Esophagus squamous epithelium (tissue), 4 donors: ENCODE results near the gene TTBK2.

Experiments
- CTCF ChIP-seq, 6 experiments: fragments of 450-650 bp in 4 of 6; fragments of 200-600 bp in 2 of 6; sonication (generic) in 2 of 6; IDR thresholded peaks; one replicate each; pipeline ENCODE4 v1.5.1; 2016 to 2019; ENCODE audit warnings: antibody characterized with exemption in 6 of 6, mild to moderate bottlenecking in 4 of 6, moderate library complexity in 4 of 6
- POLR2A ChIP-seq, 4 donors: fragments of 450-650 bp; IDR thresholded peaks; one replicate each; pipeline ENCODE4 v1.6.1; 2017; ENCODE audit warnings: antibody characterized with exemption in 4 of 4, mild to moderate bottlenecking in 4 of 4, moderate library complexity in 3 of 4

- no peak for TF ChIP-seq CTCF (IDR thresholded peaks at IDR 0.05)
- TF ChIP-seq POLR2A (IDR thresholded peaks at IDR 0.05), result no peak
Measured at GRCh38 chr15:42692536-42692935, 228.0 kb downstream of the TTBK2 start.
